SU-DHL-6 (cell line): Measurements from ENCODE around the gene AQP10.

ENCODE experiments used
- H2AFZ ChIP-seq: fragments of 200-600 bp; sonication (generic); 2 replicates; pipeline ENCODE4 v1.6.1; 2014; ENCODE audit warnings: low read depth, mild to moderate bottlenecking, moderate library complexity, mixed read lengths, antibody characterized with exemption, low read length; ENCODE audit not compliant: severe bottlenecking
- H3F3A ChIP-seq: fragments of 200-600 bp; shearing (Covaris generic); 2 replicates; pipeline ENCODE4 v1.6.0; 2016; ENCODE audit warnings: antibody characterized with exemption, mild to moderate bottlenecking; ENCODE audit not compliant: insufficient read depth
- H3K27ac ChIP-seq: fragments of 200-600 bp; sonication (generic); 2 replicates; pipeline ENCODE4 v1.5.1; 2016; ENCODE audit warnings: low read depth, mild to moderate bottlenecking, low read length, moderate library complexity, mixed read lengths
- H3K27me3 ChIP-seq: fragments of 200-600 bp; sonication (generic), shearing (Covaris generic); 2 replicates; pipeline ENCODE4 v1.6.0; 2014; ENCODE audit warnings: mild to moderate bottlenecking, low read length
- H3K36me3 ChIP-seq: fragments of 200-600 bp; sonication (generic); 2 replicates; pipeline ENCODE4 v1.6.1; 2014; ENCODE audit warnings: mild to moderate bottlenecking, low read length, mixed read lengths
- H3K4me2 ChIP-seq: fragments of 300-600, 200-600 bp; shearing (Covaris generic), sonication (generic); 2 replicates; pipeline ENCODE4 v1.6.0; 2014; ENCODE audit warnings: low read length, low read depth, mild to moderate bottlenecking; ENCODE audit not compliant: poor library complexity, severe bottlenecking
- H3K4me3 ChIP-seq: fragments of 200-600 bp; sonication (generic); 2 replicates; pipeline ENCODE4 v1.5.1; 2014; ENCODE audit warnings: antibody characterized with exemption, low read length, mild to moderate bottlenecking, mixed read lengths; ENCODE audit not compliant: insufficient read depth, poor library complexity, severe bottlenecking
- H3K79me2 ChIP-seq: fragments of 200-600 bp; sonication (generic); 2 replicates; pipeline ENCODE4 v1.6.1; 2014; ENCODE audit warnings: mild to moderate bottlenecking, low read length, moderate library complexity; ENCODE audit not compliant: insufficient read depth
- H3K9ac ChIP-seq: fragments of 200-600 bp; sonication (generic); 2 replicates; pipeline ENCODE4 v1.7.0; 2014; ENCODE audit warnings: mild to moderate bottlenecking, low read length
- H3K9me2 ChIP-seq: fragments of 200-600 bp; sonication (generic); replicated peaks from 2 replicates; pipeline ENCODE4 v1.6.1; 2014; ENCODE audit warnings: low read length; ENCODE audit not compliant: insufficient read depth
- H3K9me3 ChIP-seq: fragments of 200-600 bp; sonication (generic); 2 replicates; pipeline ENCODE4 v1.6.1; 2014; ENCODE audit warnings: low read length, mixed read lengths; ENCODE audit not compliant: insufficient read depth
- H4K20me1 ChIP-seq: fragments of 200-600 bp; sonication (generic); 2 replicates; pipeline ENCODE4 v1.6.1; 2014; ENCODE audit warnings: low read depth, mild to moderate bottlenecking, antibody characterized with exemption, low read length, moderate library complexity, mixed read lengths
- EZH2phosphoT487 ChIP-seq: fragments of 200-600 bp; sonication (generic), shearing (Covaris generic); conservative IDR thresholded peaks from 2 replicates; pipeline ENCODE4 v1.6.1; 2018; ENCODE audit warnings: mild to moderate bottlenecking, antibody characterized with exemption, low read length, moderate library complexity, mixed read lengths
- TF ChIP-seq, protein P1 (sequence below): fragments of 200-600 bp; sonication (generic); IDR thresholded peaks from one replicate; pipeline ENCODE4 v1.5.1; 2017; ENCODE audit warnings: antibody characterized with exemption, mild to moderate bottlenecking, low read length, moderate library complexity; ENCODE audit not compliant: insufficient read depth, poor library complexity, severe bottlenecking

AQP10 gene

DNA sequence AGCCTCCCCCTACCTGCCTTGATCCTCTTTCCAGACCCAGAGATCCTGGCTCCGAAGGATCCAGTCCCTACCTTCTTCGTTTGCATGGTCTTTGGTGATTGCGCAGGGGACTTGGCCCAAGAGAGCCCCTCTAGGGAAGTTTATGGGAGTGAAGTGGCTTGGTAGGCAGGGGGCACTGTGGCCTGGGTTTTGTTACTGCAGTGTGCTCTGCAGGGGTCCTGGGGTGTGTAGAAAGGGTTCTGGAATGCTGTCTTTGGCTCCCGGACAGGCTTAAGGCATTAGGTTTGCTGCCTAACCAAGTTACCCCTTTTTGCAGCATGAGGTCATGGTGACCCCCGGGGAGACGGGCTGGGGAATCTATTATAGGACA is 8.2 kb downstream of the AQP10 start:
- Histone ChIP-seq H3K9me2 (no peaks in the 10 kb centered on the region), H3K9me3 (no peaks in the 10 kb centered on the region), H3K9ac (no peak overlapping the region), H3K36me3 (no peaks in the 10 kb centered on the region), H4K20me1 (no peaks in the 10 kb centered on the region), H2AFZ (no peak overlapping the region), H3K4me3 (no peak overlapping the region), H3K27ac (no peak overlapping the region), H3K27me3 (no peaks in the 10 kb centered on the region), H3K79me2 (no peaks in the 10 kb centered on the region), H3F3A (0 out of 2 replicates have a peak, but pooled peaks cover 2% of the 10 kb centered on the region), H3K4me2 (peak overlapping the region; percentile 82)
- TF ChIP-seq, protein P1, sequence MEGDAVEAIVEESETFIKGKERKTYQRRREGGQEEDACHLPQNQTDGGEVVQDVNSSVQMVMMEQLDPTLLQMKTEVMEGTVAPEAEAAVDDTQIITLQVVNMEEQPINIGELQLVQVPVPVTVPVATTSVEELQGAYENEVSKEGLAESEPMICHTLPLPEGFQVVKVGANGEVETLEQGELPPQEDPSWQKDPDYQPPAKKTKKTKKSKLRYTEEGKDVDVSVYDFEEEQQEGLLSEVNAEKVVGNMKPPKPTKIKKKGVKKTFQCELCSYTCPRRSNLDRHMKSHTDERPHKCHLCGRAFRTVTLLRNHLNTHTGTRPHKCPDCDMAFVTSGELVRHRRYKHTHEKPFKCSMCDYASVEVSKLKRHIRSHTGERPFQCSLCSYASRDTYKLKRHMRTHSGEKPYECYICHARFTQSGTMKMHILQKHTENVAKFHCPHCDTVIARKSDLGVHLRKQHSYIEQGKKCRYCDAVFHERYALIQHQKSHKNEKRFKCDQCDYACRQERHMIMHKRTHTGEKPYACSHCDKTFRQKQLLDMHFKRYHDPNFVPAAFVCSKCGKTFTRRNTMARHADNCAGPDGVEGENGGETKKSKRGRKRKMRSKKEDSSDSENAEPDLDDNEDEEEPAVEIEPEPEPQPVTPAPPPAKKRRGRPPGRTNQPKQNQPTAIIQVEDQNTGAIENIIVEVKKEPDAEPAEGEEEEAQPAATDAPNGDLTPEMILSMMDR: no peak
- no peak for TF ChIP-seq EZH2phosphoT487

DNA sequence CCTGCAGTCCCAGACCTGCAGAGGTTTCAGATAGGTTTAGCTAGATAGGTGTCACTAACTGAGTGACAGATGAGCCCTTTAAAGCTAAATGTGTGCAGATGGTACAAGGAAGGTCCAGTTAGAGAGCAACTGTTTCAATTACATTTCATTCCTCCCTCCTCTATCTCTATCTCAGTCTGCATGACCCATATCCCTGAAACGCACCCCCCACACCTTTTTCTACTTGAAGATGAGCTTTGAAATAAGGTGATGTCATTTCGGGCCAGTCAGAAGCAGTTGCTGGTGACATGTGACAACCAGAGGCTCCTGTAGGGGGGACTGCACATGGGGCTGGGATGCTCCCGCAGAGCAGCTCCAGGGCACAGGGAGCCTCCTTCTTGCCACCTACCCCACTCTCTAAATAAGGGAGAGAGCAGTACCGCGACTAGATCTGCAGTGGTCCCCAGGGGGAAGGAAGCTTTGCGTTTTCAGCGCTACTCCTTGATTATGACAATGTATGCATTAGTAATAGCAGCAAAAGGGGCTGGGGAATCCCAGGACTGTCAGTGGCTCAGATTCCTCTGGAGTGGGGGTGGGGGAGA is 8.7 kb downstream of the AQP10 start:
- Histone ChIP-seq H4K20me1 (no peaks in the 10 kb centered on the region), H3K36me3 (no peaks in the 10 kb centered on the region), H2AFZ (no peak overlapping the region), H3F3A (0 out of 2 replicates have a peak, but pooled peaks cover 2% of the 10 kb centered on the region), H3K9me3 (no peaks in the 10 kb centered on the region), H3K27ac (no peak overlapping the region), H3K4me2 (no peak overlapping the region), H3K4me3 (no peak overlapping the region), H3K9ac (no peak overlapping the region), H3K79me2 (no peaks in the 10 kb centered on the region), H3K27me3 (no peaks in the 10 kb centered on the region), H3K9me2 (no peaks in the 10 kb centered on the region)
- TF ChIP-seq, protein P1: no peak
- no peak for TF ChIP-seq EZH2phosphoT487

DNA sequence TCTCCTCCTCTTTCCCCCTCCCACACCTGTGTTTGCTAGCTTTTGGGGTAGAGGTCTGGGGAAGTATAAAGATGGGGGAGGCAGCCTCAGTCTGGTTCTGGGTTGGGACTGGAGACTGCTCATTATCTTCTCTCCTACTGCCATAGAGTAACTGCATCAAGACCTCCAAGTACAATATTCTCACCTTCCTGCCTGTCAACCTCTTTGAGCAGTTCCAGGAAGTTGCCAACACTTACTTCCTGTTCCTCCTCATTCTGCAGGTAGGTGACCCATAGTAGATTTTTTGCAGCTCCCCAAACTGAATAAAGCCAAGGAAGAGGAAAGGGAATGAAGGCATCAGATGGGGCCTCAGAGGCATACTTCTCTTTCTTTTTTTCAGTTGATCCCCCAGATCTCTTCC is 9.8 kb downstream of the AQP10 start:
- no peaks in the 10 kb centered on the region for H3K36me3 ChIP-seq
- 0 out of 2 replicates have a peak, but pooled peaks cover 2% of the 10 kb centered on the region for H3F3A ChIP-seq
- H3K79me2 ChIP-seq: no peaks in the 10 kb centered on the region

More for the DNA sequence above, 9.8 kb downstream of the AQP10 start:
- H3K4me2 ChIP-seq: no peak overlapping the region
- H4K20me1 ChIP-seq: no peaks in the 10 kb centered on the region
- peak overlapping the region; percentile 12 for H2AFZ ChIP-seq
- no peaks in the 10 kb centered on the region for H3K9me2 ChIP-seq
- H3K27me3 ChIP-seq: no peaks in the 10 kb centered on the region
- TF ChIP-seq, protein P1: no peak
- no peak for TF ChIP-seq EZH2phosphoT487
- H3K9me3 ChIP-seq: no peaks in the 10 kb centered on the region
- no peak overlapping the region for H3K4me3 ChIP-seq
- H3K9ac ChIP-seq: no peak overlapping the region
- H3K27ac ChIP-seq: no peak overlapping the region
